Measurements from ENCODE around the gene LGR6.

- TF ChIP-seq, protein P1, sequence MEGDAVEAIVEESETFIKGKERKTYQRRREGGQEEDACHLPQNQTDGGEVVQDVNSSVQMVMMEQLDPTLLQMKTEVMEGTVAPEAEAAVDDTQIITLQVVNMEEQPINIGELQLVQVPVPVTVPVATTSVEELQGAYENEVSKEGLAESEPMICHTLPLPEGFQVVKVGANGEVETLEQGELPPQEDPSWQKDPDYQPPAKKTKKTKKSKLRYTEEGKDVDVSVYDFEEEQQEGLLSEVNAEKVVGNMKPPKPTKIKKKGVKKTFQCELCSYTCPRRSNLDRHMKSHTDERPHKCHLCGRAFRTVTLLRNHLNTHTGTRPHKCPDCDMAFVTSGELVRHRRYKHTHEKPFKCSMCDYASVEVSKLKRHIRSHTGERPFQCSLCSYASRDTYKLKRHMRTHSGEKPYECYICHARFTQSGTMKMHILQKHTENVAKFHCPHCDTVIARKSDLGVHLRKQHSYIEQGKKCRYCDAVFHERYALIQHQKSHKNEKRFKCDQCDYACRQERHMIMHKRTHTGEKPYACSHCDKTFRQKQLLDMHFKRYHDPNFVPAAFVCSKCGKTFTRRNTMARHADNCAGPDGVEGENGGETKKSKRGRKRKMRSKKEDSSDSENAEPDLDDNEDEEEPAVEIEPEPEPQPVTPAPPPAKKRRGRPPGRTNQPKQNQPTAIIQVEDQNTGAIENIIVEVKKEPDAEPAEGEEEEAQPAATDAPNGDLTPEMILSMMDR (IDR thresholded peaks at IDR 0.05) = no peak
- no peak for TF ChIP-seq POLR2A (IDR thresholded peaks at IDR 0.05)
Observed at GRCh38 chr1:202162418-202163280, 30.9 kb upstream of the LGR6 start.

All from testis (tissue), 2 donors.